ENCODE data around the gene MEI1.

MEI1 gene, protein sequence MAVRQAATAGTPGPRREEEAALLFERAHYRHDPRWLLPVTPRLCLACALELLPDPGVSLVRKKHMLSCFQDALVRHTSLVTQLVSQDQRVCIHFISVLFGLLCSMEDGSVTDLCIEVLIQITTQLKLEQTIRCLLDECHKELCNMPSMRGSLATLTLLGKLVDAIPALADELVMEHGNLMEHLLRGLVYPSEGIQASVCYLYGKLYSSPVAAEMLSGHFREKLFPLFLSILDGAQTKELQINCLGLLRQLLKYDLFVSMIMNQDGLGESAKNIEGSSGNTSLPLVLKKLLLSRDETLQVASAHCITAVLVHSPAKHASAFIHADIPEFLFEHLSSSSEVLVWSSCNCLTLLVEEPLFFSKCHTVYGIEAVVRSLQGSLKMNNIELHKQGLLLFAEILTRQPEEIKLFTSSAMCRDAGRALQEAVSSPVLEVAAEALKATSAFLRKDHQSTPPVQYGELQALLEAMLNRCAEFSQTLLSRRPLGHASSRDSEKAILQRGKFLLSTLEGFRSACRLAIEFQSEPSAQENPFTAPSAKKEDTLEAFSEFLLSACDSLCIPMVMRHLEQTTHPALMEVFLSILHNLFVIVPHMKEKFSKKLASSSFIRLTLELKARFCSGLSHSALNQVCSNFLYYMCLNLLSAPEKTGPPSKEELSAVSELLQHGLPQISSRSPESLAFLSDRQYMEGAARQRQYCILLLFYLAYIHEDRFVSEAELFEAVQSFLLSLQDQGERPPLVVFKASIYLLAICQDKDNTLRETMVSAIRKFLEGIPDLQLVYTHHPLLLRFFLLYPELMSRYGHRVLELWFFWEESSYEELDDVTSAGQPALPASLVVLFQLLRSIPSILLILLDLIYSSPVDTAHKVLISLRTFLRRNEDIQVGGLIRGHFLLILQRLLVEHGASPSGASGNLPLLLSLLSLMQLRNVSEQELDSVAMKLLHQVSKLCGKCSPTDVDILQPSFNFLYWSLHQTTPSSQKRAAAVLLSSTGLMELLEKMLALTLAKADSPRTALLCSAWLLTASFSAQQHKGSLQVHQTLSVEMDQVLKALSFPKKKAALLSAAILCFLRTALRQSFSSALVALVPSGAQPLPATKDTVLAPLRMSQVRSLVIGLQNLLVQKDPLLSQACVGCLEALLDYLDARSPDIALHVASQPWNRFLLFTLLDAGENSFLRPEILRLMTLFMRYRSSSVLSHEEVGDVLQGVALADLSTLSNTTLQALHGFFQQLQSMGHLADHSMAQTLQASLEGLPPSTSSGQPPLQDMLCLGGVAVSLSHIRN

DNA sequence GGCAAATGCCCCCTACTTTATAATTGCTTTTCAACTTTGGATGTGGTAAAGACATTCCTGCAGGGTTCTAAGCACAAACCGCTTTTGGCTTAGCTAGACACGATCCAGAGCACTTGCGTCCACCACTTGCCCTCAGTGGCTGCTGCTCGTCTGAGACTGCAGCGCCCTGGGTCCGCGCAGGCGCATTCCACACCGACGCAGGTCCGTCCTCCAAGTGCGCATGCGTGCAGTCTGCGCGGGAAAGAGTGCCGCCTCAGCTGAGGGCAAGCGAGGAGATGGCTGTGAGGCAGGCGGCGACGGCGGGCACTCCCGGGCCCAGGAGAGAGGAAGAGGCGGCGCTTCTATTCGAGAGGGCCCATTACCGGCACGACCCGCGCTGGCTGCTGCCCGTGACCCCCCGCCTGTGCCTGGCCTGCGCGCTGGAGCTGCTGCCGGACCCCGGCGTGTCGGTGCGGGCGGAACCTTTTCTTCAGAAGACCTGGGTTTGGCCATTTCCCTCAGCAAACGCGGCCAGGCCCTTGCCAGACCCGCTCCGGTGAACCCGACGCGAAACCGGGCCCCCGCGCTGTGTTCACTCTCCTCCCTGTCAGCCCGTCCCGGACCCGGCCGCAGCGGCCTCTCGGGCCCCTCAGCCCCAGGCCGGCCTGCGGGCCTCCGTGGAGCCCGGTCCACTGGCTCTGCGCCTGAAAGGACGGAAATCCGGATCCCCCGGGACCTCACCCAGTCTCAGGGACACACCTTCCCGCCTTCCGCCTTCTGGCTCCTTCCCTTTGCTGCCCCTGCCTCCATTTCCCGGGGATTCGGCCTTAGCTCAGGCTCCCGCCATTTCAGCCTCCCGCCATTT is at the start of gene MEI1:
Gene MEI1, plus strand, starts transcription at position 240 of the 844 bp plus-strand sequence. Its CDS starts 36 bp downstream, at position 276.
- no peak for DNase-seq (ENCODE audit: low read depth)
- H3K4me3 ChIP-seq (ENCODE audit: low read depth, low read length), result no peak within 1 kb of the TSS
- TF ChIP-seq CTCF (IDR thresholded peaks at IDR 0.05; ENCODE audit: control insufficient read depth, extremely low read depth, insufficient read depth), result no peak

DNA sequence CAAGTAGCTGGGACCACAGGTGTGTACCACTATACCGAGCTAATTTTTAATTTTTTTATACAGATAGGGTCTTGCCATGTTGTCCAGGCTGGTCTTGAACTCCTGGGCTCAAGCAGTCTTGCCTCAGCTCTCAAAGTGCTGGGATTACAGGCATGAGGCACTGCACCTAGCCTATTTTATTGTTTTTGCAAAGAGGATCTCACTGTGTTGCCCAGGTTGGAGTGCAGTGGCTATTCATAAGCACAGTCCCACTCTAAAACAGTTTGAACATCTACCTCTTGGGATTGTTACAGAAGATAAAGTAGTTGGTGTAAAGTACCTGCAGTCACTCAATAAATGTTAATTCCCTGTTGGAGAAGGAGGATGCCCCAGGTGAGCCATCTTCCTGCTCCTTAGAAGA is 49.1 kb upstream of the MEI1 start:
- DNase-seq (ENCODE audit: low read depth), result no peak
- no peak overlapping the region for H3K4me3 ChIP-seq (ENCODE audit: low read depth, low read length)
- no peak for TF ChIP-seq CTCF (IDR thresholded peaks at IDR 0.05; ENCODE audit: control insufficient read depth, extremely low read depth, insufficient read depth)

- H3K4me3 ChIP-seq (ENCODE audit: low read depth, low read length), result no peak overlapping the region
- no peak for TF ChIP-seq CTCF (IDR thresholded peaks at IDR 0.05; ENCODE audit: control insufficient read depth, extremely low read depth, insufficient read depth)
- no peak for DNase-seq (ENCODE audit: low read depth)
Measured at GRCh38 chr22:41650821-41651220, 48.5 kb upstream of the MEI1 start.

DNA sequence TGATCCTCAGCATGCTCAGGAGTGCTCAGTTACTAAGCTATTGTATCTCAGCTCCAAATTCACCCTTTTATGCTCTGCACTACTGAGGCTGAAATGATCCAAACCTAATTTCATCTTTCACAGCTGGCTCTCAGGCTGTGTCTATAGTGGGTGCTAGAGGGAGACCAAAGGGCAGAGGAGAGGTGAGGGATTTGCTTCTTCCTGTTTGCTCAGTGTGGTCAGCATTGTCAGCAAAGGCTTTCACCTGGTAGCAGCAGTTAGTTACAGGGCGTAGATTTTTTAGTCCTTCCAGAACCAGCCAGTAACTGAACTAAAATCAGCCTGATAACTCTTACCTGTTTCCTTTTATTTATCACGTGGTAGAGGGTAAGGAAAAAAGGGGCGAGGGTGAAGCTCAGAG is 45.0 kb upstream of the MEI1 start:
- H3K4me3 ChIP-seq (ENCODE audit: low read depth, low read length), result no peak overlapping the region
- no peak for DNase-seq (ENCODE audit: low read depth)
- no peak for TF ChIP-seq CTCF (IDR thresholded peaks at IDR 0.05; ENCODE audit: control insufficient read depth, extremely low read depth, insufficient read depth)

DNA sequence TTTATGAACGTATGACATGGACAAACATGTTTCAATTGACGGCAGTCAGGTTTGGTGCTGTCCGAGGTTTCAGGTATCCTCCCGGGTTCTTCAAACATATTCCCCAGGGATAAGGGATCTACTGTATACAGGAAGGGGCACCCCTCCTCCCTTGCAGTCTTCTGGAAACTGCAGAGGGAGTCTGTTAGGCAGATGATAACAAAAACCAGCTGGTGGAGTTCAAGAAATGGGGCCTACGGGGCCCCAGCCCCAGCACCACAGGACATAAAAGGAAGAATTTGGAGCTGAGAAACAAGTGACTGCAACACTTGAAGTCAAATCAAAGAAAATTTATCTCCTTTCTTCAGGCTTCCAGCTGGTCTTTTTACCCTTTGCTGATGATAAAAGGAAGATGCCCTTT is 42.7 kb upstream of the MEI1 start:
- DNase-seq (ENCODE audit: low read depth), result no peak
- H3K4me3 ChIP-seq (ENCODE audit: low read depth, low read length), result no peak overlapping the region
- no peak for TF ChIP-seq CTCF (IDR thresholded peaks at IDR 0.05; ENCODE audit: control insufficient read depth, extremely low read depth, insufficient read depth)

DNA sequence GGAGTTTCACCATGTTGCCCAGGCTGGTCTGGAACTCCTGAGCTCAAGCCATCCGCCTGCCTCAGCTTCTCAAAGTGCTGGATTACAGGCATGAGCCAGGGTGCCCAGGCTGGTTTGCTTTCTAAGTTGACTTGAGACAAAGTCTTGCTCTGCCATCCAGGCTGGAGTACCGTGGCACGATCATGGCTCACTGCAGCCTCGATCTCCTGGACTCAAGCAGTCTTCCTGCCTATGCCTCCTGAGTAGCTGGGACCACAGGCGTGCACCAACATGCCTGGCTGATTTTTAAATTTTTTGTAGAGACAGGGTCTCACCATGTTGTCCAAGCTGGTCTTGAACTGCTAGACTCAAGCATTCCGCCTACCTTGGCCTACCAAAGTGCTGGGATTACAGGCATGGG is 41.6 kb upstream of the MEI1 start:
- H3K4me3 ChIP-seq (ENCODE audit: low read depth, low read length), result no peak overlapping the region
- DNase-seq (ENCODE audit: low read depth), result no peak
- no peak for TF ChIP-seq CTCF (IDR thresholded peaks at IDR 0.05; ENCODE audit: control insufficient read depth, extremely low read depth, insufficient read depth)
